HG02852 (cell line): ENCODE measurements around the gene C10orf90.

Experiments
- ATAC-seq: cut with Tn5 transposase; IDR thresholded peaks from one replicate; pipeline ENCODE4 v1.9.1; 2021; ENCODE audit warnings: mild to moderate bottlenecking, moderate library complexity; ENCODE audit not compliant: unreplicated experiment

The C10orf90 gene

GRCh38 chr10:126675656-126676438 is 5.4 kb upstream of the C10orf90 start:
- ATAC-seq = no peak

- no peak for ATAC-seq
Measured at GRCh38 chr10:126674741-126675515, 4.4 kb upstream of the C10orf90 start.

- no peak for ATAC-seq
Measured at GRCh38 chr10:126673565-126673964, 3.1 kb upstream of the C10orf90 start.

GRCh38 chr10:126671402-126671975 is 996 bp upstream of the C10orf90 start:
- no peak for ATAC-seq

- ATAC-seq = no peak
Measured at GRCh38 chr10:126670895-126671261, 385 bp upstream of the C10orf90 start.

- no peak for ATAC-seq
Measured at GRCh38 chr10:126669168-126669567, 1.3 kb downstream of the C10orf90 start.

GRCh38 chr10:126668505-126668904 is 2.0 kb downstream of the C10orf90 start:
- no peak for ATAC-seq

GRCh38 chr10:126667568-126667967 is 2.9 kb downstream of the C10orf90 start:
- ATAC-seq = no peak

- ATAC-seq = no peak
Measured at GRCh38 chr10:126665207-126665606, 5.3 kb downstream of the C10orf90 start.

- ATAC-seq = no peak
Measured at GRCh38 chr10:126663880-126664279, 6.6 kb downstream of the C10orf90 start.

- ATAC-seq = no peak
Measured at GRCh38 chr10:126663328-126663727, 7.2 kb downstream of the C10orf90 start.

GRCh38 chr10:126661841-126662515 is 8.5 kb downstream of the C10orf90 start:
- no peak for ATAC-seq

- no peak for ATAC-seq
Measured at GRCh38 chr10:126661356-126661755, 9.1 kb downstream of the C10orf90 start.

- no peak for ATAC-seq
Measured at GRCh38 chr10:126659750-126660149, 10.7 kb downstream of the C10orf90 start.

GRCh38 chr10:126658928-126659327 is 11.6 kb downstream of the C10orf90 start:
- ATAC-seq = no peak

- ATAC-seq = no peak
Measured at GRCh38 chr10:126654579-126654978, 15.9 kb downstream of the C10orf90 start.

- ATAC-seq = no peak
Measured at GRCh38 chr10:126651467-126651866, 19.0 kb downstream of the C10orf90 start.

GRCh38 chr10:126650161-126650560 is 20.3 kb downstream of the C10orf90 start:
- ATAC-seq = no peak

GRCh38 chr10:126647116-126647515 is 23.4 kb downstream of the C10orf90 start:
- ATAC-seq = no peak

GRCh38 chr10:126646110-126646509 is 24.4 kb downstream of the C10orf90 start:
- ATAC-seq = no peak

- ATAC-seq = no peak
Measured at GRCh38 chr10:126640401-126640800, 30.1 kb downstream of the C10orf90 start.
